Measurements from ENCODE around the gene MKKS.

DNA sequence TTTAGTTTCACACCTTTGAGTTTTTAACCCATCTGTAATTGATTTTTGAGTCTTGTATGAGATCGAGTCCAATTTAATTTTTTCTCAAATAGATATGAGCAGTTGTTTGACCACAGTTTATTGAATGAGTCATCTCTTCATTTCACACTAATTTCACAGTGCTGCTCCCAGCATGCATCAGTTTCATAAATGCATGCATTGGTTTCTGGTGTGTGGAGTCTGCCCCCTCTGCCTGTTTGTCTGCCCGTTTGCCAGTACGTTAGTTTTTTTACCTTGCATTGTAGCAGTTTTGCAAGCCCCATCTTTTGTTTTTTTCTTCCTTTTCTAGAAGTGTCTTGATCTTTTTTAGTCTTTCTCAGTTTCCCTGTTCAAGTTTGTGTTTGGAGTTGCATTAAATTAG lies 13.0 kb upstream of the MKKS start:
- TF ChIP-seq, protein P1, sequence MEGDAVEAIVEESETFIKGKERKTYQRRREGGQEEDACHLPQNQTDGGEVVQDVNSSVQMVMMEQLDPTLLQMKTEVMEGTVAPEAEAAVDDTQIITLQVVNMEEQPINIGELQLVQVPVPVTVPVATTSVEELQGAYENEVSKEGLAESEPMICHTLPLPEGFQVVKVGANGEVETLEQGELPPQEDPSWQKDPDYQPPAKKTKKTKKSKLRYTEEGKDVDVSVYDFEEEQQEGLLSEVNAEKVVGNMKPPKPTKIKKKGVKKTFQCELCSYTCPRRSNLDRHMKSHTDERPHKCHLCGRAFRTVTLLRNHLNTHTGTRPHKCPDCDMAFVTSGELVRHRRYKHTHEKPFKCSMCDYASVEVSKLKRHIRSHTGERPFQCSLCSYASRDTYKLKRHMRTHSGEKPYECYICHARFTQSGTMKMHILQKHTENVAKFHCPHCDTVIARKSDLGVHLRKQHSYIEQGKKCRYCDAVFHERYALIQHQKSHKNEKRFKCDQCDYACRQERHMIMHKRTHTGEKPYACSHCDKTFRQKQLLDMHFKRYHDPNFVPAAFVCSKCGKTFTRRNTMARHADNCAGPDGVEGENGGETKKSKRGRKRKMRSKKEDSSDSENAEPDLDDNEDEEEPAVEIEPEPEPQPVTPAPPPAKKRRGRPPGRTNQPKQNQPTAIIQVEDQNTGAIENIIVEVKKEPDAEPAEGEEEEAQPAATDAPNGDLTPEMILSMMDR (IDR thresholded peaks at IDR 0.05), result no peak
- TF ChIP-seq POLR2A (IDR thresholded peaks at IDR 0.05), result no peak
